Measurements from ENCODE around the gene SEPTIN12.

- TF ChIP-seq CTCF (IDR thresholded peaks at IDR 0.05) = no peak
- no peak for TF ChIP-seq POLR2AphosphoS5 (IDR thresholded peaks at IDR 0.05)
- no peak for TF ChIP-seq POLR2A (IDR thresholded peaks at IDR 0.05)
- no peak for TF ChIP-seq EP300 (IDR thresholded peaks at IDR 0.05)
Measured at GRCh38 chr16:4826980-4827379, 38.8 kb upstream of the SEPTIN12 start.
